Measurements from ENCODE around the gene PTPRD. TPM values are rescaled to one million over a fixed set of nuclear protein-coding genes. Genes with fewer than 3 reads are reported as not detected.

The PTPRD gene
- total RNA-seq, 1 experiment from 2014 or later, result 32.5 TPM

GRCh38 chr9:8589476-8589875, 2023.3 kb downstream of the PTPRD start:
- Histone ChIP-seq H4K8ac (replicated peaks; ENCODE audit: insufficient read length, low read depth, low read length) (no peak overlapping the region), H3K79me1 (ENCODE audit: insufficient read depth, low read depth, low read length, poor library complexity, severe bottlenecking) (no peaks in the 10 kb centered on the region), H3K4ac (ENCODE audit: low read depth, low read length) (no peak overlapping the region), H3K27ac (ENCODE audit: insufficient read length, low read depth, low read length) (no peak overlapping the region), H3K27me3 (ENCODE audit: insufficient read depth, low read length) (no peaks in the 10 kb centered on the region), H3K23me2 (ENCODE audit: insufficient read length, low read depth, low read length, poor library complexity, severe bottlenecking) (no peaks in the 10 kb centered on the region), H2AFZ (ENCODE audit: low read length) (no peak overlapping the region), H2BK12ac (ENCODE audit: insufficient read length, low read depth, low read length) (no peak overlapping the region), H2BK20ac (ENCODE audit: low read depth, low read length, poor library complexity, severe bottlenecking) (no peak overlapping the region), H3K79me2 (ENCODE audit: insufficient read depth, low read length) (no peaks in the 10 kb centered on the region), H2BK5ac (ENCODE audit: insufficient read length, low read length) (no peak overlapping the region), H3T11ph (ENCODE audit: low read length) (no peak overlapping the region), H4K91ac (ENCODE audit: insufficient read length, low read depth, low read length) (no peak overlapping the region), H3K9ac (ENCODE audit: extremely low read depth, insufficient read length, low read length) (no peak overlapping the region), H2AK5ac (ENCODE audit: insufficient read length, low read length) (no peak overlapping the region), H3K9me3 (ENCODE audit: control insufficient read depth, low read depth, low read length) (no peaks in the 10 kb centered on the region), H3K18ac (ENCODE audit: insufficient read length, low read depth, low read length) (no peak overlapping the region), H4K5ac (ENCODE audit: insufficient read length, low read depth, low read length) (no peak overlapping the region), H3K23ac (ENCODE audit: insufficient read length, low read depth, low read length) (no peak overlapping the region), H3K4me1 (ENCODE audit: insufficient read depth, low read length) (no peaks in the 10 kb centered on the region), H3K56ac (ENCODE audit: insufficient read length, low read depth, low read length) (no peak overlapping the region), H2BK120ac (ENCODE audit: low read depth, low read length, poor library complexity, severe bottlenecking) (no peak overlapping the region), H4K20me1 (ENCODE audit: control insufficient read depth, insufficient read depth, insufficient read length) (no peaks in the 10 kb centered on the region), H2BK15ac (ENCODE audit: low read depth, low read length) (no peak overlapping the region), H3K14ac (ENCODE audit: insufficient read depth, low read length) (no peak overlapping the region), H3K4me2 (ENCODE audit: insufficient read depth, insufficient read length, low read length) (no peak overlapping the region)
- Mint-ChIP-seq H3K36me3 (ENCODE audit: insufficient read depth in 1 of 3, low read depth in 3 of 3) (peaks cover 0 to 7% (median 2%) of the 10 kb centered on the region in 3 experiments; a peak in 2 of 7 replicates), H3K27me3 (ENCODE audit: low read depth) (no peaks in the 10 kb centered on the region), H3K4me1 (no peaks in the 10 kb centered on the region), H3K4me3 (no peak overlapping the region), H3K9me3 (no peaks in the 10 kb centered on the region), H3K27ac (no peak overlapping the region)
- no peak for TF ChIP-seq CTCF (conservative IDR thresholded peaks at IDR 0.05)
- no peak for DNase-seq
- WGBS (ENCODE audit: extremely low coverage, insufficient read length, low lambda C conversion rate), result no CpG with 5 or more reads among the region's 4 CpGs

Data from H9 (cell line).